NB4 (cell line): ENCODE data around the gene DNM1L.

Source experiments
- CTCF ChIP-seq: IDR thresholded peaks from one replicate; pipeline ENCODE4 v1.5.1; 2012; ENCODE audit warnings: low read depth, low read length
- MYC ChIP-seq: IDR thresholded peaks from 2 replicates; pipeline ENCODE4 v1.6.1; 2011; ENCODE audit warnings: low read depth, low read length
- POLR2A ChIP-seq: IDR thresholded peaks from 2 replicates; pipeline ENCODE4 v1.6.1; 2011; ENCODE audit warnings: mild to moderate bottlenecking; ENCODE audit not compliant: insufficient read length; ENCODE audit errors: extremely low read depth

- no peak for TF ChIP-seq CTCF
- TF ChIP-seq MYC: no peak
- TF ChIP-seq POLR2A: no peak
Observed at GRCh38 chr12:32688786-32689185, 9.7 kb downstream of the DNM1L start.
